ENCODE measurements around the gene ACOX3.

ACOX3 gene

DNA sequence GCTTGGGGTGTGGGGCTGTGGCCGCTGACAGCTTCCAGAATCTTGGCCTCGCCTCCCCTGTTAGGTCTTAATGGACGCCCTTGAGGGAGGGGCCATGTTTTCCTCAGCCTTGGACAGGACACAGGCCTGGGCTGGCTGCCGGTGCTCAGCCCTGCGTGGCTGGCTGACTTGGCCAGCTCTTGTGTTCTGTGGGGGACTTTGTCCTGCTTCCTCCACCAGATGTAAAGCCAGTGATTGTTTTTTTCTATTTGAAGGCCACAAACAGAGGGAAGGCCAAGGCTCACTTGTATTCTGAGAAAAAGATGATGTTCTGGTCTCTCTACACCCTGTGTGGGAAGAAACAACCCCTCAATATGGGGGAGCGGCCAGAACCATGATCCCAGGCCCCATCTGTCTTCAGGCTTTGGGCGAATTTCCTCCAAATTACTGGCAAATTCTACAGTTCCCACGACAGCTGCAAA lies 99.7 kb downstream of the ACOX3 start:
- TF ChIP-seq PAX5 (IDR thresholded peaks at IDR 0.05; ENCODE audit: insufficient read depth, low read length, severe bottlenecking) (no peak), POU2F2 (IDR thresholded peaks at IDR 0.05; ENCODE audit: low read depth, low read length) (no peak), SPI1 (IDR thresholded peaks at IDR 0.05; ENCODE audit: low read depth, low read length) (no peak), TAF1 (IDR thresholded peaks at IDR 0.05; ENCODE audit: low read depth, low read length) (no peak), POLR2A (IDR thresholded peaks at IDR 0.05; ENCODE audit: low read depth, low read length) (no peak), POLR2AphosphoS5 (IDR thresholded peaks at IDR 0.05; ENCODE audit: low read depth, low read length) (no peak)
- FAIRE-seq: no peak
- DNase-seq (ENCODE audit: insufficient read length, low spot score): no peak

DNA sequence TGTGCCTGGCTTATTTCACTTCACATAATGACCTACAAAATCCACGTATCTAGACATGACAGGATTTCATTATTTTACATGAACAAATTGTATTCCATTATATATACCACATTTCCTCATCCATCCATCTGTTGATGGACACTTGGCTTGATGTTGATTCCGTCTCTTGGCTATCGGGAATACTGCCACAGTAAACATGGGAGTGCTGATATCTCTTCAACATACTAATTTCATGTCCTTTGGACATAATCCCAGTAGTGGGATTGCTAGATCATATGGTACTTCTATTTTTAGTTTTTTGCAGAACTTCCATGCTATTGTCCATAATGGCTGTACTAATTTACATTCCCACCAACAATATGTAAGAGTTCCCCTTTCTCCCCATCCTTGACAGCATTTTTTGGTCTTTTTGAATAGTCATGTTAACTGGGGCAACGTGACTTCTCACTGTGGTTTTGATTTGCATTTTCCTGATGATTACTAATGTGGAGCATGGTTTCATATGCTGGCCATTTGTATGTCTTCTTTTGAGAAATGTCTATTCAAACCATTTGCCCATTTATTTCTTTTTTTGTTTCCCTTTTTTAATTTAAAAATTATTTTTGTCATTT lies 102.1 kb downstream of the ACOX3 start:
- no peak for FAIRE-seq
- no peak for DNase-seq (ENCODE audit: insufficient read length, low spot score)

DNA sequence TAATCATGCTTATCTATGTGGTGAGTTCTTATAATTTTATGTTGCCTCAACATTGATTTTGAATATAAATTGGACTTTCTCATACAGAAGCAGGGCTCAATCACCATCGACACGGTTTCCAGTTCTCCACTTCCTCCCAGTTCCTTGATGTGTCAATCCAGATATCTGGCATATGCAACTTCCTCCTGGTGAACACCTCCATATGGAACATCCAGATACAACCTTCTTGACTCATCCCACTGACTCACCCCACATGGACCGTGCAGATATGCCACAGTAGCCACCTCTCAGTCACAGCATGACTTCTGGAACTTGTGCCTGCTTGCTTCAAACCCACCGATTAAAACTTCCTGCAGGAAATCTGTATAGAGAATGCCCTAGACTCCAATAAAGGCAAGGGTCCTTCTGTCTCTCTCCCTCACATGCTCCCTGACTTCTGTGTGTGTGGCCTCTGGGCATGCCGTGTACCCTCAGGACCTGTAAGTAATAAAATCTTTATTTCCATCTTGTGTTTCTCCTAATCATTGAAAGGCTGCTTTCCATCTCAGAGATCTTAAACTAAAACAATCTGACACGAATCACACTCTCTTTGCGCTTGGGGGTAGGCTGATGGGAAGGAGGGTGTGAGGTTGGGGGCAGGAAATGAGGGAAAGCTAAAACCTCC lies 104.0 kb downstream of the ACOX3 start:
- FAIRE-seq (no peak), DNase-seq (ENCODE audit: insufficient read length, low spot score) (no peak)
- no peak for TF ChIP-seq POU2F2 (IDR thresholded peaks at IDR 0.05; ENCODE audit: low read depth, low read length)
- TF ChIP-seq PAX5 (IDR thresholded peaks at IDR 0.05; ENCODE audit: insufficient read depth, low read length, severe bottlenecking): no peak
- TF ChIP-seq POLR2A (IDR thresholded peaks at IDR 0.05; ENCODE audit: low read depth, low read length): no peak

More for the DNA sequence above, 102.1 kb downstream of the ACOX3 start:
- TF ChIP-seq POU2F2 (IDR thresholded peaks at IDR 0.05; ENCODE audit: low read depth, low read length) (no peak), TAF1 (IDR thresholded peaks at IDR 0.05; ENCODE audit: low read depth, low read length) (no peak), SPI1 (IDR thresholded peaks at IDR 0.05; ENCODE audit: low read depth, low read length) (no peak), POLR2AphosphoS5 (IDR thresholded peaks at IDR 0.05; ENCODE audit: low read depth, low read length) (no peak), PAX5 (IDR thresholded peaks at IDR 0.05; ENCODE audit: insufficient read depth, low read length, severe bottlenecking) (no peak), POLR2A (IDR thresholded peaks at IDR 0.05; ENCODE audit: low read depth, low read length) (no peak)

DNA sequence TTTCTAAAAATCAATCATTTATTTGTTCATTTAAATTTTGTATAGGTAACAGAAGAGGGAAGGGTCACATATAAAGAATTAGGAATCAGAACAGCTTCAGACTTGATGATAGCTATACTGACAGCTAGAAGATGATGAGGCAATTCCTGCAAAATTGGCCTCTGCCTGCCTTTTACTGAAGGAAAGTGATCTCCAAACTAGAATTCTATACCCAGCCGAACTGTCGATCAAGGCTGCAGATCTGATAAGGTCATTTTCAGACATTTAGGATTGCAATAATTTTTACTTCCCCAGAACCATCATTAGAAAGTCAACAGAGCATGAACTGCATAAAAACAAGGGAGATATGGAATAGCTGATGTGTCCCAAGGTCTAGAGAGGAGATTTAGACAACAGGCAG lies 104.7 kb downstream of the ACOX3 start:
- FAIRE-seq (no peak), DNase-seq (ENCODE audit: insufficient read length, low spot score) (no peak)
- TF ChIP-seq PAX5 (IDR thresholded peaks at IDR 0.05; ENCODE audit: insufficient read depth, low read length, severe bottlenecking): no peak
- TF ChIP-seq TAF1 (IDR thresholded peaks at IDR 0.05; ENCODE audit: low read depth, low read length): no peak
- TF ChIP-seq POU2F2 (IDR thresholded peaks at IDR 0.05; ENCODE audit: low read depth, low read length): no peak
- no peak for TF ChIP-seq SPI1 (IDR thresholded peaks at IDR 0.05; ENCODE audit: low read depth, low read length)
- TF ChIP-seq POLR2AphosphoS5 (IDR thresholded peaks at IDR 0.05; ENCODE audit: low read depth, low read length): no peak
- no peak for TF ChIP-seq POLR2A (IDR thresholded peaks at IDR 0.05; ENCODE audit: low read depth, low read length)

DNA sequence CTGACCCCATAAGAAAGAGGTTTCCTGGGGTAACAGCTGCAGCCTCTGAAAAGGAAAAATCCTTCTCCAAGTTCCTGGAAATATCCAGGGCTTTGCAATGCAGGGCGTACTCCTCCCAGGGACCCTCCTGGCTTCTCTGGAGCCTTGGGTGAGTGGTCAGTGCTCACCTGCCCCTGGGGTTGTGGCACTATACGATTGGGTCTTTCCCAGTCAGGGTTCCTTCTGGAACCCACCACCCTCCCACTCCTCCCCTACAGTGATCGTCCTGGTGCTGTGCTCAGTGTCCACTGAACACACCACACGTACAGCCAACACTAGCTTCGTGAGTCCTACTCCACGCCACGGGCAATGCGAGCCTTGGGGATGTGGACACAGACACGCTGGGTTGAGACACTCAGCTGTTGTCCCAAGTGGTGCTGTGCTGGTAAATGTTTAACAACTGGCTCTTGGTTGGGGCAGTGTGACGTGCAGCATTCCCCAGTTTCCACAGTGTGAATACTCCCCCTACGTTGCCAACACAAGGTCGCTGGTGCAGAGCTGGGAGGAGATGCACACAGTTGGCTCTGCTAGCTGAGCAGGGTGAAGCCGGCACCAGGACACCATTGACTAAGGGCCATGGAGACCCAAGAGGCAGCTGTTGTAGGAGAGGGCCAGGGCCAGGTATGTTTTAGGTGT lies 105.6 kb downstream of the ACOX3 start:
- FAIRE-seq: no peak
- no peak for TF ChIP-seq POU2F2 (IDR thresholded peaks at IDR 0.05; ENCODE audit: low read depth, low read length)
- no peak for TF ChIP-seq POLR2AphosphoS5 (IDR thresholded peaks at IDR 0.05; ENCODE audit: low read depth, low read length)
- TF ChIP-seq POLR2A (IDR thresholded peaks at IDR 0.05; ENCODE audit: low read depth, low read length): no peak
- no peak for TF ChIP-seq TAF1 (IDR thresholded peaks at IDR 0.05; ENCODE audit: low read depth, low read length)
- TF ChIP-seq SPI1 (IDR thresholded peaks at IDR 0.05; ENCODE audit: low read depth, low read length): no peak
- no peak for TF ChIP-seq PAX5 (IDR thresholded peaks at IDR 0.05; ENCODE audit: insufficient read depth, low read length, severe bottlenecking)
- no peak for DNase-seq (ENCODE audit: insufficient read length, low spot score)

DNA sequence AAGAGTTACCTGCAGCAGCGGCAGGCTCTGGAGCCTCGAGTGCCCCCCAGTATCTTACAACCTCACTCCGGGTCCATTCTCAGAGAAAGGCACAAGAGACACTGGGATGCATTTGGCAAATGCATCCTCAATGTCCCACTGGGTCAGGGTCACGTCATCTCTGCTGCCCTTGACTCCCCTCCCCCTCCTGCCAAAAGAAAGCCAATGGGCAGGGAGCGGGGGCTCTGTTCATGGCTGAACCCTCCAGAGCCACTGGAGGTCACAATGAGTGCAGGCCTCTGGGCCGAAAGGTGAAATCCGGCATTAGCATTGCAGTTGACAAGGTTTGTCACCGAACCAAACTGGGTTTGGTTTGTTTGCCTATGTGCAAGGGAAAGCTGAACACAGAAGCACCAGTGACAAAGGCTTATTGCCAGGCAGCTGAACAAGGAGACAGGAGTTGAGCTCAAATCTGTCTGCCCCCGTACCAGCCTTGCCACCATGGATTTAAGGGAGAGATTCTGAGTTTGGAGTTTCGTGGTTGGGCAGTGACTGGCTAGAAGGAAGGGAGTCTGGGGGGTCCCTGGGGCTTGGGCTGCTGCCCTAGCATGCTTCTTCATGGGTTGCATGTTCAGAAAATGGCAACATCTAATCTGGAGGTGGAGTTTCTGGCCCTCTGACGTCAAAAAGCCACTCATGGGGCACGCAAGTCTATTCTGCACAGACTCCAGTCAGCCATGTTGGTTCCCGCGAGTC lies 106.6 kb downstream of the ACOX3 start:
- no peak for DNase-seq (ENCODE audit: insufficient read length, low spot score)
- FAIRE-seq: no peak
- TF ChIP-seq PAX5 (IDR thresholded peaks at IDR 0.05; ENCODE audit: insufficient read depth, low read length, severe bottlenecking): no peak
- TF ChIP-seq POU2F2 (IDR thresholded peaks at IDR 0.05; ENCODE audit: low read depth, low read length): no peak
- TF ChIP-seq POLR2AphosphoS5 (IDR thresholded peaks at IDR 0.05; ENCODE audit: low read depth, low read length): no peak

DNA sequence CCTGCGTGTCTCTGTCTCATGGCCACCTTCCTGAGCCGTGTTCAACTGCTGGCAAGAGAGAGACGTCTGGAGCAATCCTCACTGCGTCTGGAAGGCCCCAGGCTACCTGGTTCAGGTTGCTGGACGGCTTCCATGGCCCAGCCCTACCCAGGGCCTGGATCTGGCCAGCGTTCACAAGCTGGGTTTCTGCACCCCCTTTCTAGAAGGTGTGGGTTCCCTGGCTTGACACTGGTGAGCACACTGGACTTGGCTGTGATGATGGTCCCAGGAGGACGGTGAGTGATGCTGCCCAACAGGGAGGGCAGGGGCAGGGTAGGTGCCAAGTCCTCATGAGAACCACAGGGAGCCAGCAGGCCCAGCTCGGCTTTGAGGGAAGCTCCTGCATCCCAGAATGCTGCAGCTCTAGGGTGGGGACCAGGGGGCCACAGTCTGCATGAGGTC lies 107.6 kb downstream of the ACOX3 start:
- FAIRE-seq: no peak
- TF ChIP-seq POU2F2 (IDR thresholded peaks at IDR 0.05; ENCODE audit: low read depth, low read length): no peak
- no peak for TF ChIP-seq SPI1 (IDR thresholded peaks at IDR 0.05; ENCODE audit: low read depth, low read length)
- no peak for TF ChIP-seq PAX5 (IDR thresholded peaks at IDR 0.05; ENCODE audit: insufficient read depth, low read length, severe bottlenecking)
- no peak for TF ChIP-seq POLR2A (IDR thresholded peaks at IDR 0.05; ENCODE audit: low read depth, low read length)
- no peak for TF ChIP-seq POLR2AphosphoS5 (IDR thresholded peaks at IDR 0.05; ENCODE audit: low read depth, low read length)
- TF ChIP-seq TAF1 (IDR thresholded peaks at IDR 0.05; ENCODE audit: low read depth, low read length): no peak
- no peak for DNase-seq (ENCODE audit: insufficient read length, low spot score)

DNA sequence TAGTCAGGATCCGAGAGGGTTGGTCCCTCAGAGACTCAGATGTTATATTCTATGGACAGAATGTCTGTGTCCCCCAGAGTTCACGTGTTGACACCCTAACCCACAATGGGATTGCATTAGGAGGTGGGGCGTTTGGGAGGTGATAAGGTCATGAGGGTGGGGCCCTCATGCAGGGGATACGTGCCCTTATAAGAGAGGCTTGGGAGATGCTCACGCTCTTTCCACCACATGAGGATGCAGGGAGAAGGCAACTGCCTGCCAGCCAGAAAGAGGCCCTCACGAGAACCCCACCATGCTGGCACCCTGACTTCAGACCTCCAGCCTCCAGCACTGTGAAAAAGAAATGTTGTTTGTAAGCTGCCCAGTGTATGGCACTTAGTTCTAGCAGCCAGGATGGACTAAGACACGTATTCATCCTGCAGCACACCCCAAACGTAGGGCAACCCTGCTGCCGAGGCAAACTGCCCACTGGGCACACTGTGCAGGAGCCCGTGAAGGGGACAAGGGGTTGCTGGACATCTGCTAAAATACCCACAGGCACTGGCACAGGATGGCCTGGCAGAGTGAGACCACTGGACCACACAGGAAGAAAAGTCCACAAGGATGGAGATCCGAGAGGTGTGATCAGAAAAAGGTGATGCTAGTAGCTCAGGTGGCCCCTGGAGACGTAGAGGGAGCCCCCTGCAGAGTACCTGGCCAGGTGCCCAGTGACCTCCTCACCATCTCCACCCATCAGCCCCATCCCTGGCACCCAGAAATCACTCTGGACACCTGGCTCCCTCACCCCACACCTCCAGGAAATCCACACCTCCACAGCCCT lies 108.3 kb downstream of the ACOX3 start:
- no peak for DNase-seq (ENCODE audit: insufficient read length, low spot score)
- FAIRE-seq: no peak
- no peak for TF ChIP-seq PAX5 (IDR thresholded peaks at IDR 0.05; ENCODE audit: insufficient read depth, low read length, severe bottlenecking)
- TF ChIP-seq SPI1 (IDR thresholded peaks at IDR 0.05; ENCODE audit: low read depth, low read length): no peak
- no peak for TF ChIP-seq POLR2A (IDR thresholded peaks at IDR 0.05; ENCODE audit: low read depth, low read length)
- no peak for TF ChIP-seq POLR2AphosphoS5 (IDR thresholded peaks at IDR 0.05; ENCODE audit: low read depth, low read length)
- no peak for TF ChIP-seq POU2F2 (IDR thresholded peaks at IDR 0.05; ENCODE audit: low read depth, low read length)

All from GM12891 (cell line).